ENCODE measurements around the gene LIG1.
"Not testable (repeated sequence)": the region's sequence is repeated elsewhere in the genome, so short reads cannot be mapped to it uniquely, and the experiment has no call there.

Gene LIG1

GRCh38 chr19:48121066-48121465 is 49.1 kb downstream of the LIG1 start:
- DNase-seq (ENCODE audit: low read depth), result no peak

GRCh38 chr19:48120505-48120904 is 49.6 kb downstream of the LIG1 start:
- no peak for DNase-seq (ENCODE audit: low read depth)

GRCh38 chr19:48118131-48118517 is 52.0 kb downstream of the LIG1 start:
- no peak for DNase-seq (ENCODE audit: low read depth)

- DNase-seq (ENCODE audit: low read depth), result no peak
Measured at GRCh38 chr19:48117515-48118130, 52.5 kb downstream of the LIG1 start.

GRCh38 chr19:48113190-48113917 is 56.8 kb downstream of the LIG1 start:
- DNase-seq (ENCODE audit: low read depth), result no peak

GRCh38 chr19:48111280-48111679 is 58.9 kb downstream of the LIG1 start:
- DNase-seq (ENCODE audit: low read depth), result no peak

GRCh38 chr19:48110350-48110966 is 59.7 kb downstream of the LIG1 start, which contains the start of gene PLA2G4C:
TSS of gene PLA2G4C (minus strand) at chr19:48110817. CDS start at chr19:48106529, 4,288 bp downstream.
- peak; percentile 72 for DNase-seq (ENCODE audit: low read depth)

- no peak for DNase-seq (ENCODE audit: low read depth)
Measured at GRCh38 chr19:48108997-48109782, 61.0 kb downstream of the LIG1 start.

GRCh38 chr19:48103922-48104321 is 66.2 kb downstream of the LIG1 start:
- no peak for DNase-seq (ENCODE audit: low read depth)

- DNase-seq (ENCODE audit: low read depth), result no peak
Measured at GRCh38 chr19:48102870-48103751, 67.0 kb downstream of the LIG1 start.

GRCh38 chr19:48095612-48096175 is 74.5 kb downstream of the LIG1 start:
- DNase-seq (ENCODE audit: low read depth), result no peak

GRCh38 chr19:48094855-48095203 is 75.3 kb downstream of the LIG1 start:
- DNase-seq (ENCODE audit: low read depth), result no peak

- no peak for DNase-seq (ENCODE audit: low read depth)
Measured at GRCh38 chr19:48094129-48094854, 75.9 kb downstream of the LIG1 start.

- not testable (repeated sequence) for DNase-seq (ENCODE audit: low read depth)
Measured at GRCh38 chr19:48091111-48091718, 78.9 kb downstream of the LIG1 start.

GRCh38 chr19:48090281-48090802 is 79.8 kb downstream of the LIG1 start:
- no peak for DNase-seq (ENCODE audit: low read depth)

- not testable (repeated sequence) for DNase-seq (ENCODE audit: low read depth)
Measured at GRCh38 chr19:48088991-48089390, 81.2 kb downstream of the LIG1 start.

- no peak for DNase-seq (ENCODE audit: low read depth)
Measured at GRCh38 chr19:48085904-48086864, 84.0 kb downstream of the LIG1 start.

- DNase-seq (ENCODE audit: low read depth), result no peak
Measured at GRCh38 chr19:48085076-48085475, 85.1 kb downstream of the LIG1 start.

- no peak for DNase-seq (ENCODE audit: low read depth)
Measured at GRCh38 chr19:48081106-48081505, 89.0 kb downstream of the LIG1 start.

All from activated T-helper 1 cell treated with Interleukin-2 at 50 U/mL for 16 hours (primary cell).